Kidney (tissue), 14 donors: ENCODE measurements around the gene CYRIA. TPM values are rescaled to one million over a fixed set of nuclear protein-coding genes. Genes with fewer than 3 reads are reported as not detected.

Experiments
- DNase-seq, 5 donors: peaks; one replicate each; pipeline ENCODE4 v3.0.0-alpha.2; 2013 to 2020
- FAIRE-seq: peaks from 2 replicates; lab custom pipeline; 2012; peaks lifted over from hg19 to GRCh38; lab: Jason Lieb, UNC
- H3K27ac ChIP-seq, 2 donors: one replicate each; pipeline ENCODE4 v1.7.0; 2013; ENCODE audit warnings: low read depth in 2 of 2, low read length in 2 of 2, inconsistent platforms in 1 of 2
- H3K27me3 ChIP-seq: one replicate; pipeline ENCODE4 v1.7.1; 2013; ENCODE audit warnings: low read length, inconsistent platforms; ENCODE audit not compliant: control insufficient read depth, insufficient read depth
- H3K36me3 ChIP-seq, 3 donors: one replicate each; pipeline versions ENCODE4 v1.7.0 to v1.7.1; 2013; ENCODE audit warnings: low read length in 3 of 3, control low read depth in 1 of 3, inconsistent platforms in 1 of 3; ENCODE audit not compliant: insufficient read depth in 3 of 3, control insufficient read depth in 2 of 3
- H3K4me1 ChIP-seq, 3 donors: one replicate each; pipeline versions ENCODE4 v1.7.0 to v1.7.1; 2013; ENCODE audit warnings: low read length in 3 of 3, inconsistent platforms in 1 of 3, low read depth in 1 of 3; ENCODE audit not compliant: control insufficient read depth in 2 of 3, insufficient read depth in 2 of 3
- H3K4me3 ChIP-seq, 3 donors: one replicate each; pipeline versions ENCODE4 v1.7.0 to v1.8.1; 2013; ENCODE audit warnings: low read length in 3 of 3, control low read depth in 1 of 3, inconsistent platforms in 1 of 3
- H3K9ac ChIP-seq, 3 donors: one replicate each; pipeline versions ENCODE4 v1.7.0 to v1.7.1; 2013; ENCODE audit warnings: low read length in 3 of 3, control low read depth in 1 of 3, inconsistent platforms in 1 of 3
- H3K9me3 ChIP-seq, 3 donors: one replicate each; pipeline versions ENCODE4 v1.7.0 to v1.7.1; 2013; ENCODE audit warnings: low read length in 3 of 3, control low read depth in 1 of 3, inconsistent platforms in 1 of 3; ENCODE audit not compliant: control insufficient read depth in 2 of 3, insufficient read depth in 1 of 3
- CTCF ChIP-seq: IDR thresholded peaks from 3 replicates; pipeline ENCODE4 v1.5.1; 2012; ENCODE audit warnings: mild to moderate bottlenecking, moderate library complexity, borderline replicate concordance; ENCODE audit not compliant: insufficient read depth; ENCODE audit errors: extremely low read depth
- intact Hi-C: fragments of 100-400 bp; cut with DNase I; formaldehyde crosslinking; loops from one replicate; pipeline ENCODE4 v1.11.1; 2022
- polyA plus RNA-seq: library from polyadenylated mRNA; stranded (reverse); fragments of 350-450 nt; fragmentation: Illumina TruSeq; extraction: RNeasy Lipid Tissue Mini Kit (QIAGEN cat#74804); gene quantifications from one replicate; pipeline ENCODE4 v1.2.3, GENCODE V29; 2014; ENCODE audit warnings: low read depth, low replicate concordance; ENCODE audit not compliant: insufficient read depth
- total RNA-seq: library from RNA; stranded (reverse); fragmentation: NEBNext Ultra II Directional; extraction: Animal tissue kit (Norgen Biotek cat#: 25700); gene quantifications from one replicate; pipeline ENCODE4 v1.2.1, GENCODE V29; 2021
- donor health status: control.
- donor health status: control.
- donor health status: control.
- donor health status: control.
- donor health status: control.
- donor health status: DM: yes; HTN: yes; CAD: no.
- donor health status: Normal renal cell carcinoma (clear cell type).

Gene CYRIA
- total and polyA plus RNA-seq, 2 donors from 2014 or later: 1.0 to 11.8 TPM

- H3K9ac ChIP-seq: no peak overlapping the region
- H3K4me3 ChIP-seq: no peak overlapping the region
- FAIRE-seq: no peak
- TF ChIP-seq CTCF: no peak
- intact Hi-C loops: no loop called here
- no peaks in the 10 kb centered on the region for H3K36me3 ChIP-seq
- no peaks in the 10 kb centered on the region for H3K9me3 ChIP-seq
- DNase-seq: no peak
- H3K27ac ChIP-seq: no peak overlapping the region
- H3K27me3 ChIP-seq: no peaks in the 10 kb centered on the region
- no peaks in the 10 kb centered on the region for H3K4me1 ChIP-seq
Observed at GRCh38 chr2:16638946-16639345, 26.7 kb downstream of the CYRIA start.

GRCh38 chr2:16637304-16637703 lies 28.3 kb downstream of the CYRIA start:
- no peaks in the 10 kb centered on the region for H3K36me3 ChIP-seq
- H3K27ac ChIP-seq: no peak overlapping the region
- no peaks in the 10 kb centered on the region for H3K27me3 ChIP-seq
- H3K9me3 ChIP-seq: no peaks in the 10 kb centered on the region
- H3K4me3 ChIP-seq: no peak overlapping the region
- FAIRE-seq (no peak), DNase-seq (no peak)
- H3K4me1 ChIP-seq: no peaks in the 10 kb centered on the region
- H3K9ac ChIP-seq: no peak overlapping the region
- TF ChIP-seq CTCF: no peak
- intact Hi-C loops: no loop called here

- DNase-seq (no peak), FAIRE-seq (no peak)
- TF ChIP-seq CTCF: no peak
- intact Hi-C loops: no loop called here
- no peaks in the 10 kb centered on the region for H3K4me1 ChIP-seq
- H3K36me3 ChIP-seq: no peaks in the 10 kb centered on the region
- no peak overlapping the region for H3K4me3 ChIP-seq
- H3K27ac ChIP-seq: no peak overlapping the region
- H3K9ac ChIP-seq: no peak overlapping the region
- no peaks in the 10 kb centered on the region for H3K9me3 ChIP-seq
- H3K27me3 ChIP-seq: no peaks in the 10 kb centered on the region
Observed at GRCh38 chr2:16635791-16636699, 29.6 kb downstream of the CYRIA start.
